Ectodermal cell (in vitro differentiated cells): ENCODE results near the gene ABHD16A.

Source experiments
- H3K27ac ChIP-seq: 2 replicates; pipeline ENCODE4 v1.7.0; 2013; ENCODE audit warnings: mild to moderate bottlenecking, low read depth, low read length; ENCODE audit not compliant: insufficient read depth, poor library complexity, severe bottlenecking
- H3K27me3 ChIP-seq: 2 replicates; pipeline ENCODE4 v1.7.0; 2013; ENCODE audit warnings: mild to moderate bottlenecking, low read length; ENCODE audit not compliant: insufficient read depth, control insufficient read depth, poor library complexity, severe bottlenecking
- H3K36me3 ChIP-seq: one replicate; pipeline ENCODE4 v1.7.0; 2013; ENCODE audit warnings: low read length; ENCODE audit not compliant: control insufficient read depth, insufficient read depth
- H3K4me1 ChIP-seq: one replicate; pipeline ENCODE4 v1.7.0; 2013; ENCODE audit warnings: low read length; ENCODE audit not compliant: control insufficient read depth, insufficient read depth
- H3K4me3 ChIP-seq: 2 replicates; pipeline ENCODE4 v1.7.0; 2013; ENCODE audit warnings: low read depth, low read length, control low read depth; ENCODE audit not compliant: insufficient read depth
- H3K9me3 ChIP-seq: 2 replicates; pipeline ENCODE4 v1.7.0; 2013; ENCODE audit warnings: mild to moderate bottlenecking, low read length, moderate library complexity; ENCODE audit not compliant: control insufficient read depth
- WGBS, 2 experiments: methylation state at CpG; one replicate each; pipeline ENCODE4 v1.1.7; 2013; ENCODE audit warnings: missing lambda C conversion rate in 2 of 2; 5-methylcytosine and 5-hydroxymethylcytosine counted together

Gene ABHD16A

GRCh38 chr6:31700740-31701401 lies 2.3 kb downstream of the ABHD16A start:
- H3K27ac ChIP-seq = no peak overlapping the region
- H3K27me3 ChIP-seq = no peaks in the 10 kb centered on the region
- WGBS, 2 experiments = 93 to 99% methylated on average over 4 to 5 of the region's 5 CpGs
- no peak overlapping the region for H3K4me3 ChIP-seq
- no peaks in the 10 kb centered on the region for H3K36me3 ChIP-seq
- H3K9me3 ChIP-seq = no peaks in the 10 kb centered on the region
- H3K4me1 ChIP-seq = peaks cover 9% of the 10 kb centered on the region

- Histone ChIP-seq H3K4me3 (no peak overlapping the region), H3K27me3 (no peaks in the 10 kb centered on the region), H3K27ac (no peak overlapping the region), H3K4me1 (peaks cover 9% of the 10 kb centered on the region), H3K9me3 (no peaks in the 10 kb centered on the region), H3K36me3 (peaks cover 12% of the 10 kb centered on the region)
- WGBS, 2 experiments = 87 to 93% methylated on average over 3 of the region's 3 CpGs
Measured at GRCh38 chr6:31697555-31697954, 5.6 kb downstream of the ABHD16A start.

- 93 to 95% methylated on average over 6 of the region's 6 CpGs for WGBS, 2 experiments
Measured at GRCh38 chr6:31693535-31693934, 9.6 kb downstream of the ABHD16A start.

GRCh38 chr6:31692886-31693285 lies 10.2 kb downstream of the ABHD16A start:
- no peak overlapping the region for H3K27ac ChIP-seq
- WGBS, 2 experiments = 94 to 96% methylated on average over 9 of the region's 9 CpGs
- peaks cover 14% of the 10 kb centered on the region for H3K36me3 ChIP-seq
- no peaks in the 10 kb centered on the region for H3K9me3 ChIP-seq
- no peaks in the 10 kb centered on the region for H3K27me3 ChIP-seq
- H3K4me1 ChIP-seq = no peaks in the 10 kb centered on the region
- no peak overlapping the region for H3K4me3 ChIP-seq

More at GRCh38 chr6:31693535-31693934, 9.6 kb downstream of the ABHD16A start:
- H3K4me3 ChIP-seq = no peak overlapping the region
- no peaks in the 10 kb centered on the region for H3K27me3 ChIP-seq
- no peak overlapping the region for H3K27ac ChIP-seq
- H3K4me1 ChIP-seq = no peaks in the 10 kb centered on the region
- H3K9me3 ChIP-seq = no peaks in the 10 kb centered on the region
- peaks cover 12% of the 10 kb centered on the region for H3K36me3 ChIP-seq

- H3K4me1 ChIP-seq = no peaks in the 10 kb centered on the region
- no peaks in the 10 kb centered on the region for H3K9me3 ChIP-seq
- 94 to 95% methylated on average over 4 of the region's 4 CpGs for WGBS, 2 experiments
- H3K27ac ChIP-seq = no peak overlapping the region
- H3K27me3 ChIP-seq = no peaks in the 10 kb centered on the region
- H3K4me3 ChIP-seq = no peak overlapping the region
- peaks cover 19% of the 10 kb centered on the region for H3K36me3 ChIP-seq
Measured at GRCh38 chr6:31692353-31692752, 10.8 kb downstream of the ABHD16A start.

GRCh38 chr6:31691564-31692108 lies 11.5 kb downstream of the ABHD16A start:
- no peaks in the 10 kb centered on the region for H3K27me3 ChIP-seq
- H3K4me1 ChIP-seq = no peaks in the 10 kb centered on the region
- WGBS, 2 experiments = 94 to 95% methylated on average over 12 of the region's 12 CpGs
- no peak overlapping the region for H3K27ac ChIP-seq
- H3K36me3 ChIP-seq = peaks cover 25% of the 10 kb centered on the region
- H3K9me3 ChIP-seq = no peaks in the 10 kb centered on the region
- no peak overlapping the region for H3K4me3 ChIP-seq

GRCh38 chr6:31691078-31691463 lies 12.1 kb downstream of the ABHD16A start:
- WGBS, 2 experiments = 96 to 100% methylated on average over 4 to 5 of the region's 6 CpGs
- H3K27ac ChIP-seq = no peak overlapping the region
- H3K4me1 ChIP-seq = no peaks in the 10 kb centered on the region
- H3K4me3 ChIP-seq = no peak overlapping the region
- no peaks in the 10 kb centered on the region for H3K27me3 ChIP-seq
- H3K9me3 ChIP-seq = no peaks in the 10 kb centered on the region
- H3K36me3 ChIP-seq = peaks cover 30% of the 10 kb centered on the region

GRCh38 chr6:31690231-31691077 lies 12.7 kb downstream of the ABHD16A start:
- Histone ChIP-seq H3K27me3 (no peaks in the 10 kb centered on the region), H3K27ac (no peak overlapping the region), H3K4me3 (no peak overlapping the region), H3K36me3 (peaks cover 30% of the 10 kb centered on the region), H3K4me1 (no peaks in the 10 kb centered on the region), H3K9me3 (no peaks in the 10 kb centered on the region)
- WGBS, 2 experiments = 92 to 93% methylated on average over 8 to 10 of the region's 10 CpGs

- Histone ChIP-seq H3K9me3 (no peaks in the 10 kb centered on the region), H3K4me1 (no peaks in the 10 kb centered on the region), H3K36me3 (peaks cover 23% of the 10 kb centered on the region), H3K4me3 (no peak overlapping the region), H3K27me3 (no peaks in the 10 kb centered on the region), H3K27ac (no peak overlapping the region)
- 84 to 88% methylated on average over 10 to 11 of the region's 11 CpGs for WGBS, 2 experiments
Measured at GRCh38 chr6:31689249-31690110, 13.6 kb downstream of the ABHD16A start.
